ENCODE results near the gene NCKAP1.

The NCKAP1 gene

GRCh38 chr2:182949052-182949451 is 89.2 kb downstream of the NCKAP1 start:
- DNase-seq (ENCODE audit: low spot score) = no peak

- peak; percentile 2 for DNase-seq (ENCODE audit: low spot score)
Measured at GRCh38 chr2:182946958-182947369, 91.3 kb downstream of the NCKAP1 start.

GRCh38 chr2:182943339-182943738 is 94.9 kb downstream of the NCKAP1 start:
- no peak for DNase-seq (ENCODE audit: low spot score)

- DNase-seq (ENCODE audit: low spot score) = no peak
Measured at GRCh38 chr2:182942756-182943155, 95.5 kb downstream of the NCKAP1 start.

- DNase-seq (ENCODE audit: low spot score) = no peak
Measured at GRCh38 chr2:182941919-182942318, 96.3 kb downstream of the NCKAP1 start.

- no peak for DNase-seq (ENCODE audit: low spot score)
Measured at GRCh38 chr2:182941121-182941722, 97.0 kb downstream of the NCKAP1 start.

- no peak for DNase-seq (ENCODE audit: low spot score)
Measured at GRCh38 chr2:182937870-182938269, 100.4 kb downstream of the NCKAP1 start.

- no peak for DNase-seq (ENCODE audit: low spot score)
Measured at GRCh38 chr2:182933629-182934028, 104.6 kb downstream of the NCKAP1 start.

GRCh38 chr2:182929972-182930371 is 108.3 kb downstream of the NCKAP1 start:
- DNase-seq (ENCODE audit: low spot score) = no peak

- no peak for DNase-seq (ENCODE audit: low spot score)
Measured at GRCh38 chr2:182924306-182924705, 114.0 kb downstream of the NCKAP1 start.

GRCh38 chr2:182921234-182921633 is 117.0 kb downstream of the NCKAP1 start:
- DNase-seq (ENCODE audit: low spot score) = no peak

- DNase-seq (ENCODE audit: low spot score) = no peak
Measured at GRCh38 chr2:182920631-182921056, 117.6 kb downstream of the NCKAP1 start.

GRCh38 chr2:182920089-182920488 is 118.2 kb downstream of the NCKAP1 start:
- DNase-seq (ENCODE audit: low spot score) = no peak

- no peak for DNase-seq (ENCODE audit: low spot score)
Measured at GRCh38 chr2:182918961-182919652, 119.2 kb downstream of the NCKAP1 start.

- no peak for DNase-seq (ENCODE audit: low spot score)
Measured at GRCh38 chr2:182917924-182918323, 120.3 kb downstream of the NCKAP1 start.

- no peak for DNase-seq (ENCODE audit: low spot score)
Measured at GRCh38 chr2:182916417-182916816, 121.8 kb downstream of the NCKAP1 start.

GRCh38 chr2:182915369-182916326 is 122.6 kb downstream of the NCKAP1 start:
- peak; percentile 69 for DNase-seq (ENCODE audit: low spot score)

GRCh38 chr2:182914852-182915251 is 123.4 kb downstream of the NCKAP1 start:
- no peak for DNase-seq (ENCODE audit: low spot score)

- no peak for DNase-seq (ENCODE audit: low spot score)
Measured at GRCh38 chr2:182913064-182913463, 125.2 kb downstream of the NCKAP1 start.

- no peak for DNase-seq (ENCODE audit: low spot score)
Measured at GRCh38 chr2:182912518-182912915, 125.7 kb downstream of the NCKAP1 start.

- no peak for DNase-seq (ENCODE audit: low spot score)
Measured at GRCh38 chr2:182911813-182912517, 126.3 kb downstream of the NCKAP1 start.

- no peak for DNase-seq (ENCODE audit: low spot score)
Measured at GRCh38 chr2:182910965-182911364, 127.3 kb downstream of the NCKAP1 start.

All from AG08396 (cell line).